ENCODE results near the gene FAR2.

The FAR2 gene

GRCh38 chr12:29191267-29191850, 42.3 kb downstream of the FAR2 start:
- Histone ChIP-seq H3K27me3 (no peaks in the 10 kb centered on the region), H3K9me3 (no peaks in the 10 kb centered on the region), H3K4me1 (peaks cover 2% of the 10 kb centered on the region; the same call in 1 of the 2 replicates), H3K36me3 (no peaks in the 10 kb centered on the region), H3K4me3 (ENCODE audit: low read depth, low read length) (no peak overlapping the region)
- no peak for TF ChIP-seq CTCF (IDR thresholded peaks at IDR 0.05; ENCODE audit: low read depth, low read length)
- DNase-seq = no peak

DNA sequence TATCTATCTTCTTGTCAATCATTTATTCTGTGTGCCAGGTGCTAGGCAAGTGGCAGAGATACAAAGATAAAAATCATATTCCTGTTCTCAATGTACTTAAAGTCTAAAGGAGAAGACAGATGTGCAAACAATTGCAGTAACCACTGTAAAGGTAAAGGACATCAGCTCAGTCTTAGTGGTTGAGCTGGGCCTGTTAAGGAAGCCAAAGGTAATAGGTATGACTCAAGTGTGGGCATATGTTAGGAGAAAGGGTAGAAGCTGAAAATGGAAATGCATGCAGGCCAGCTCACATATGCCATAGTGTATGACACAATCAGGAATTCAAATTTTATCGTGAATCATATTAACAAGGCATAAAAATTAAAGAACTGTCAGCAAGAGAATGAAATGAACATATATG, 49.8 kb downstream of the FAR2 start:
- Histone ChIP-seq H3K9me3 (no peaks in the 10 kb centered on the region), H3K36me3 (no peaks in the 10 kb centered on the region), H3K4me1 (no peaks in the 10 kb centered on the region), H3K27me3 (no peaks in the 10 kb centered on the region), H3K4me3 (ENCODE audit: low read depth, low read length) (no peak overlapping the region)
- no peak for DNase-seq
- no peak for TF ChIP-seq CTCF (IDR thresholded peaks at IDR 0.05; ENCODE audit: low read depth, low read length)

DNA sequence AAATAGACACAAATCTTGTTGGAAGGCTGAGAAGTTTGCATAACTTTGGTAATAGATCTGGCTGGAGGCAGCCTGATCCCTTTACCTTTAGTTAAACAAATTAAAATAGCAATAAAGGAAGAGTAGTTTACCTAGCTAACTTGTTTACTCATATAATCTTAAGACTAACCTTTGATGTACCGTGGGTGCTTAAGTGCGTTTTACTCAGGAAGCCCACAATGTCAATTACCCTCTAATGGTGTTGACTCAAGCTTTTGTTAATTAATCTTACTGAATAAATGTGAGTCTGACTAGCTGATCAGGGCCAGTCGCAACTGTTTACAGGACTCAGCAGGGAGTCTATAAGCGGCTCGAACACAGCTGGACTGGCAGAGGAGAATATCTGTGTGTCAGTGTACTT, 51.5 kb downstream of the FAR2 start:
- Histone ChIP-seq H3K9me3 (no peaks in the 10 kb centered on the region), H3K36me3 (no peaks in the 10 kb centered on the region; the same call in 1 of the 2 replicates), H3K4me1 (no peaks in the 10 kb centered on the region), H3K4me3 (ENCODE audit: low read depth, low read length) (no peak overlapping the region), H3K27me3 (no peaks in the 10 kb centered on the region)
- no peak for TF ChIP-seq CTCF (IDR thresholded peaks at IDR 0.05; ENCODE audit: low read depth, low read length)
- DNase-seq = no peak

GRCh38 chr12:29201296-29201695, 52.2 kb downstream of the FAR2 start:
- no peak overlapping the region for H3K4me3 ChIP-seq (ENCODE audit: low read depth, low read length)
- H3K36me3 ChIP-seq = no peaks in the 10 kb centered on the region; the same call in 1 of the 2 replicates
- no peak for TF ChIP-seq CTCF (IDR thresholded peaks at IDR 0.05; ENCODE audit: low read depth, low read length)
- no peak for DNase-seq
- H3K4me1 ChIP-seq = no peaks in the 10 kb centered on the region
- H3K27me3 ChIP-seq = no peaks in the 10 kb centered on the region
- no peaks in the 10 kb centered on the region for H3K9me3 ChIP-seq

DNA sequence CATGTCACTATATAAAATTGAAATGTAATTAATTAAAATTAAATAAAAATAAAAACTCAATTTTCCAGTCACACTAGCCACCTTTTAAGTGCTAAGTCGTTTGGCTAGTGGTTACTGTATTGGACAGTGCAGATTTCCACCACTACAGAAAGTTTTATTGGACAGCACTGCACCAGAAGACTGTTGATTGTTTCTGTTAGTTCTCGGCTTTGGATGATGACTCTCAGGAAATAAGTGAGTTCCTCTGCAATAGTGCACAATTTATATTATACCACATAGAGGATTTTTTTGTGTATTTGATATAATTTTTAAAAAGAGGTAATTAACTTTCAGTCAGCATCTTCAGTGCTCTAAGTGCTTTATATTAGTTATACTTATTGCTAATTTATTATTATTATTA, 52.7 kb downstream of the FAR2 start:
- no peak for DNase-seq
- Histone ChIP-seq H3K36me3 (no peaks in the 10 kb centered on the region; the same call in 1 of the 2 replicates), H3K4me1 (no peaks in the 10 kb centered on the region), H3K4me3 (ENCODE audit: low read depth, low read length) (no peak overlapping the region), H3K27me3 (no peaks in the 10 kb centered on the region), H3K9me3 (no peaks in the 10 kb centered on the region)
- TF ChIP-seq CTCF (IDR thresholded peaks at IDR 0.05; ENCODE audit: low read depth, low read length) = no peak

- Histone ChIP-seq H3K4me3 (ENCODE audit: low read depth, low read length) (no peak overlapping the region), H3K36me3 (no peaks in the 10 kb centered on the region; the same call in 1 of the 2 replicates), H3K4me1 (no peaks in the 10 kb centered on the region), H3K27me3 (no peaks in the 10 kb centered on the region), H3K9me3 (no peaks in the 10 kb centered on the region)
- TF ChIP-seq CTCF (IDR thresholded peaks at IDR 0.05; ENCODE audit: low read depth, low read length) = no peak
- no peak for DNase-seq
Observed at GRCh38 chr12:29204521-29204920, 55.4 kb downstream of the FAR2 start.
